HT1080 (cell line): ENCODE data around the gene PEX7. TPM values are rescaled to one million over a fixed set of nuclear protein-coding genes. Genes with fewer than 3 reads are reported as not detected.
A peak's percentile ranks its signal among the peaks of the same experiment; 100 is the strongest.
"Not testable (repeated sequence)": the region's sequence is repeated elsewhere in the genome, so short reads cannot be mapped to it uniquely, and the experiment has no call there.

Experiments used
- DNase-seq: peaks from one replicate; pipeline ENCODE4 v3.0.0-alpha.2; 2015; ENCODE audit warnings: low read depth
- total RNA-seq: library from RNA; depleted of rRNA; stranded (reverse); fragments of >200 nt; shearing (Covaris generic); gene quantifications from 2 replicates; pipeline ENCODE4 v1.2.3, GENCODE V29; 2014

The PEX7 gene
- total RNA-seq, 1 experiment from 2014 or later, result 8.5 TPM

DNA sequence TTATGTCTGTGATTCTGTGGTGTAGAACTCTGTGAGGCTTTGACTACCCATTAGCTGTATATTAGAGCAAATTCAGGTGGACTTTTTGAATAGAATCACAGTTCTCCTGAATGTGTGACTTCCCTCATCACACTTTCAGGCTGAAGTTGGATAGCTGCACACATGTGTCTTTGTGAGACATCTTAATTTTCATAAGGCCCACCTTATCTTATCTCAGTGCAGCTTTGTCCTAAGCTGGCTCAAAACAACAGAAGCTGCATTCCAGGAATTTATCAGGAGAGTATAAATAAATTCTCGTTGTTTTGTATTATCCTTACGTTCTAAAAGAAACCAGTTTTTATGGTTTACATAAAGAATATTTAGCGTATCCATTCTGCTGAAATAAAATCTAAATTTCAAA, 73.5 kb downstream of the PEX7 start:
- no peak for DNase-seq

DNA sequence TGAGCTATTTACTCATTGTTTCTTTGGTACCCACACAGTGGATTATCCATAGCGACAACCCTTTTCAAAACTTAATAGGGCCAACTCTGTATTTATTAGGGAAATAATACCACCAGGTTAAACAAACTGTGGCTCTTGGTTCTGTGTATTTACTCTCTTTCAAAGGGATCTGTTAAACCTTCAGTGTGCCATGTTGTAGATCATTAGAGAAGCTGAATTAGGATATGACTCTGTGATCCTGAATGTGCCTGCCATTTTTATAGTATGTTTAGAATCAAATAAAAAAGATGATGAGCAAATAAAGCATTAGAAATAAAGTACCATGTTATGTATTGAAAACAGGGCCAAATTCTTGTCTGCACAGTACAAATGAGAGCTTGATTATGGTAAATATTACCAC, 74.7 kb downstream of the PEX7 start:
- DNase-seq, result no peak

DNA sequence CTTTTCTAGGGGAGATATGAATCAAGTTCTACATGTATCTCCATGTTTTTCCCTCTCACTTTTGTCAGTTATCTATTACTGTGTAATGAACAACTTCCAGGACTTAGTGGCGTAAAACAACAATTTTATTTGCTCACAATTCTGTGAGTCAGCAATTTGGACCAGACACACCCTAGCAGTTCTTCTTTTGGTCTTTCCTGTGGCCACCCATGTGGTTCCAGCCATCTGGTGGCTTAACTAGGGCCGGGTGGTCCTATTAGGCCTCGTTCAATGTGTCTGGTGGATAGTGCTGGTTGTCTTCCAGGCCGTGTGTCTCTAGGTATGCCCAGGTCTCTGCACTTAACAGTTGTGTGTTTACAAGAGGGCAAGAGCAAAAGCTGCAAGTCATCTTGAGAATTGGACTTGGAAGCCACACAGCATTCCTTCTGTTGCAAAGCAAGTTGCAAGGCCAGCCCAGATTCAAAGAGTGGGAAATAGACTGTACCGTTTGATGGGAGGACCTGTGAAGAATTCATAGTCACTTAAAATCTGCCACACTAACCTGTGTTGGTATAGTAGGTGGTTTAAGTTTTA, 78.9 kb downstream of the PEX7 start:
- no peak for DNase-seq

DNA sequence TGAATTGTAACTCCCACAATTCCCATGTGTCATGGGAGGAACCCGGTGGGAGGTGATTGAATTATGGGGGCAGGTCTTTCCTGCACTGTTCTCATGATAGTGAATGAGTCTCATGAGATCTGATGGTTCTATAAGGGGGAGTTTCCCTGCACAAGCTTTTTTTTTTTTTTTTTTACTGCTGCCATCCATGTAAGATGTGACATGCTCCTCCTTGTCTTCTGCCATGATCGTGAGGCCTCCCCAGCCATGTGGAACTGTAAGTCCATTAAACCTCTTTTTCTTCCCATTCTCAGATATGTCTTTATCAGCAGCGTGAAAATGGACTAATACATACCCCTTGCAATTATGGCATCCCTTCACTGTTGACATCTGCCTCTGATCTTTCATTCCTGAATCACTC, 82.1 kb downstream of the PEX7 start:
- DNase-seq, result not testable (repeated sequence)

DNA sequence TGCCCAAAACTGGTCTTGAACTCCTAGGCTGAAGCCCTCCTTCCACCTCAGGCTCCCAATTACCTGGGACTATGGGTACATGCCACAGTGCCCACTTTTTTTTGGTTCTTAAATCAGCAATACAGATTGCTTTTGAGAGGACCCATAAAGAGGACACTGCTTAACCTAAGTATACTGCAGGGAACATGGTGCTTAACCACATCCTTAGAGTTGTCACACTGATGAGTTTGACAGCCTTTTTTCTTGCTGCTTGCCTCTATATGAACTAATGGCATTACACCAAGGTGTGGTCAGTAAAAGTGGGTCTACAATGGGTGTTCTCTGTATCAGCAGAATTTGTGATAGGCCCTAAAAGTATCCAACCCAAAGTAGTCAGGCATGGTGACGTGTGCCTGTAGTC, 92.6 kb downstream of the PEX7 start:
- no peak for DNase-seq

DNA sequence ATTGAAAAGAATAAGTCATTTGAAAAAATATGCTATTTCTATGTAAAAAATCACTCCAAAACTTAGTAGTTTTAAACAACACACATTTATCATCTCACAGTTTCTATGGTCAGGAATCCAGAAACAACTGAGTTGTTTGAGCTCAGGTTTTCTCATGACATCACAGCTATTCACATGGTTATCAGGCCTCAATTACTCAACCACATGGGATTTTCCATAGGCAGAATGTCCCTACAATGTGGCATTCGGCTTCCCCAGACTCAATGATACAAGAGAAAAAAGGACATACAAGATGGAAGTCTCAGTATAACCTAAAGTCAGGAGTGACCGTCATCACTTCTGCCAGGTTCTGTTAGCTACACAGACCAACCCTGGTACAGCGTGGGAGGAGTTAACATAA, 96.3 kb downstream of the PEX7 start:
- DNase-seq, result no peak

DNA sequence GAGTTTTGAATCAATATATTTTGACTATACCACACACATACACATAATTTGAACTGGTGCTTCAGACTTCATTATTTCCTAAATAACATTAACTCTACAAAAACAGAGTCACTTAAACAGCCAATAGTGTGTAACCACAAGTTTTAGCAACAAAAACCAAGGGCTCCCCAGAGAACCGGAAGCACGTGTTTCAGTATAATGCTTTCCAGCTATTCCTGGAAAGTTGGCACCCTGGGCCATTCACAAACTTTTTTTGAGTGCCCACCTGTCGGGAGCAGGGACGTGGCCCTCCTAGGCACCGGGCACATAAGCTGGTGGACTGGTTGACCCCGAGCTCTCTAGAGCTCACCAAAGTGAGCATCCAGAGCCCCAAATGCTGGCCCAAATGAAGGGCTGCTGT, 97.8 kb downstream of the PEX7 start:
- no peak for DNase-seq

DNA sequence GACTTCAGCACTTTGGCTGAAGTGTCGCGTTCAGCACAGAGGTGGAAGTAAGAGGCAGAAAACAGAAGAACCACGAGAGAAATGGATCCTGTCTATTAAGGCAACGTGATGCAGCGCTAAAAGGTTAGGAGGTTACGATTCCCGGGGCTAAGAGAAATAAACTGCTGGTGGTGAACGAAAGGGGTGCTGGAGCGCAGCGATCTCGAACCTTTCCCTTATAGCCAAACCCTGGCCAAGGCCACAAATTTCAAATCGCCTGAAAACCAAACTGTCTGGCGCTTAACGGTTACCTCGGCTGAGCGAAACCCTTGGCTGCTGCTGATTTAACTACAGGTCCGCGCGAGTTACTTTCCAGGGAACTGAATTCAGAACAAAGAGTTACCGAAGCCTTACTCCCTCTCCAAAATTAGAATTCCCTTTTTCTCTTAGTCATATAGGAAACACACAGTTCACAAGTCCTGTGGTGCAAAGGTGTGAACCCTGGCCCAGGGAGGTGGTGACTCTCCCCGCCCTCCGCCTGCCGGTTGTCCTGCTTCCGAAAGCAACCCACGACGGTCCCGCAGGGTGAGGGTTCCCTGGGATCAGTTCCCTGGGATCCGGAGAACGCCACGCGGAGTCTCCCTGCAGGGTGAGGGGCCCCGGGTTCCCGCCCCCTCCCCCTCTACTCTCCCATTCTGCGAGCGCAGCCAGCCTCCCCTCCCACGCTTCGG, 98.4 kb downstream of the PEX7 start:
- DNase-seq, result no peak

DNA sequence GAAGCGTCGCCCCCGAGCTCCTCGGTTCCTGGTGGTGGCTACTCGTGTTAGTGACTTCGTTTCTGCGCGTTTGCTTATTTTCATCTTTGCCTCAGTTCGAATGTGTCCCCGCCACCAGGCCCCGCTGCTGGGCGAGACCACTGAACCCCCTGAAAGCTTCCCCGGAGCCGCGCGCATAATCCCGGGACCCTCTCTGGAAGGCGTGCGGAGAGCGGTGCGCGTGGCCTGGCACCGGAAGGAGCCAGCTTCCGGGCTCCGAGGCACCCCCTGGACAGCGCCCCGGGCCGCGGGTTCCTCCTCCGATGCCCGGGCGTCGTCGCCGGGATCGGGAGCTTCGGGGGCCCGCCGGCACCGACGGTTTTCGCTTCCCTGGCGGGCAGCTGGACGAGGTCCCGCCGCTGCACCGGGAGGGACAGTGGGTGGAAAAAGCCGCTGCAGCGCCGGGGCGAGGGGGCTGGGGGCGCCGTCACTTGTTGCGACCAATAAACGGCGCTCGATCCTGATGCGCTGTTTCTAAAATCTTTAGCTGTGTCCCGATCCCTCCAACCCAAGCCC, 99.1 kb downstream of the PEX7 start:
- no peak for DNase-seq

DNA sequence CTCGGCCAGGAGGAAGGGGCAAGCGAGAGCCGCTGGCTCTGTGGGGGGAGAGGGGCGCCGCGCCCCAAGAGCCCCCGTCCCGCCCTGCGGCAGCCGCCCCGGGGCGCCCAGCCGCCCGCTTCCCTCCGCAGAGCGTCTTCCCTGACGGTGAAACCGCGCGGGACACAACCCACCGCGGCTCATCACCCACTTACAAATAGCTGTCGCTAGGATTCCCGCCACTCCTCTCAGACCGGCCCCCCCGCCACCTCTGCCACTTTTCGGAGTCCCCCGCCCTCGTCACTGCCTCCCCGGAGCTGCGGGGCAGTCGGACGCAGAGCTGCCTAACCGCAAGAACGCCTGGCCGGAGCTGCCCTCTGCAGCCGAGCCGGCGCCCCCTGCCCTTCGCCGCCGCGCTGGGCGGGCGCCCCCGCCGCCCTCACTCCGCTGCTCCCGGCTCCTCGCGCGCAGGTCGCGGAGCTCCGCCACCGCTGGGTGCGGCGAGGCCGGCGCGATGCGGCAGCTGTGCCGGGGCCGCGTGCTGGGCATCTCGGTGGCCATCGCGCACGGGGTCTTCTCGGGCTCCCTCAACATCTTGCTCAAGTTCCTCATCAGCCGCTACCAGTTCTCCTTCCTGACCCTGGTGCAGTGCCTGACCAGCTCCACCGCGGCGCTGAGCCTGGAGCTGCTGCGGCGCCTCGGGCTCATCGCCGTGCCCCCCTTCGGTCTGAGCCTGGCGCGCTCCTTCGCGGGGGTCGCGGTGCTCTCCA, 99.7 kb downstream of the PEX7 start, which contains the start of gene SLC35D3:
SLC35D3 (plus strand) TSS at position 366 of the 749 bp plus-strand sequence; CDS start at position 494, 128 bp downstream.
- no peak for DNase-seq

DNA sequence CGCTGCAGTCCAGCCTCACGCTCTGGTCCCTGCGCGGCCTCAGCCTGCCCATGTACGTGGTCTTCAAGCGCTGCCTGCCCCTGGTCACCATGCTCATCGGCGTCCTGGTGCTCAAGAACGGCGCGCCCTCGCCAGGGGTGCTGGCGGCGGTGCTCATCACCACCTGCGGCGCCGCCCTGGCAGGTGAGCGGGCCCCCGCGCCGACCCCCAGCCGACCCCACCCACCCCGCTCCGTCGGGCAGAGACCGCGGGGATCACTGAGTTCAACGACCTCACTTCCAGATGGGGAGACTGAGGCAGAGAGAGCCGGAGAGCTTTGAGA, 100.3 kb downstream of the PEX7 start:
- no peak for DNase-seq

DNA sequence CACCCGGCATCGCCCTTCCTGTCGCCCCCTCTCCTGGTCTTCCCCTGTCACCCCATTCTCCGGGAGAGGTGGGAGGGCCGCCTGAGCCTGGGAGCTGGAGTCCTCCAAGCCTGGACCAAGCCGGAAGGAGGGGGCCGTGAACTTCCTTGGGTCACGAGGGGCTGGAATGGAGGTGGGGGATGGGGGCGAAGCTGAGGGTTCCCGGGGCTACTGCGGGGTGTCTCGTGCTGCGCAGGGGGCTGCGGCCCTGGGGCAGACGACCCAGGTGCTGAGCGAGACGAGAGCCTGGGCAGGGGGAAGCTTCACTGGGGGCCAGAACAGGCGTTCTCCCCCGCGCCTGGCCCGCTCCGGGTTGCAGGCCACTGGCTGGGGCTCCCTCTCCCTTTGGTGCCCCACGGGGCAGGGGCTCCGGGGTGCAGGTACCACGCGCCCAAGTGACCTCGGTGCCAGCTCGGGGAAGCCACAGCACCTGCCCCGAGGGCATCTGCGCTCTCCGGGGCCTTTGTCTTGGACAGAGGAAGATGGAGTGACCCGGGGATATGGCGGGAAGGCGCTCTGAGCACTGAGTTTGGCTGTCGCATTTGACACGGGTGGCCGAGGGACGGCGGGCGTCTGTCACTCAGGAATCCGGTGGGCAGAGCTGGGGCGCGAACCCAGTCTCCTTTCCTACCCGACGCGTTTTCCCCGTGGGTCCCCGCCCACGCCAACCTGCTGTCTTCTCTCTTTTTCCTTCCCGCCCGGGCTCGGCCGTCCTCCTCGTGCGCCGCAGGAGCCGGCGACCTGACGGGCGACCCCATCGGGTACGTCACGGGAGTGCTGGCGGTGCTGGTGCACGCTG, 100.9 kb downstream of the PEX7 start:
- DNase-seq, result no peak

DNA sequence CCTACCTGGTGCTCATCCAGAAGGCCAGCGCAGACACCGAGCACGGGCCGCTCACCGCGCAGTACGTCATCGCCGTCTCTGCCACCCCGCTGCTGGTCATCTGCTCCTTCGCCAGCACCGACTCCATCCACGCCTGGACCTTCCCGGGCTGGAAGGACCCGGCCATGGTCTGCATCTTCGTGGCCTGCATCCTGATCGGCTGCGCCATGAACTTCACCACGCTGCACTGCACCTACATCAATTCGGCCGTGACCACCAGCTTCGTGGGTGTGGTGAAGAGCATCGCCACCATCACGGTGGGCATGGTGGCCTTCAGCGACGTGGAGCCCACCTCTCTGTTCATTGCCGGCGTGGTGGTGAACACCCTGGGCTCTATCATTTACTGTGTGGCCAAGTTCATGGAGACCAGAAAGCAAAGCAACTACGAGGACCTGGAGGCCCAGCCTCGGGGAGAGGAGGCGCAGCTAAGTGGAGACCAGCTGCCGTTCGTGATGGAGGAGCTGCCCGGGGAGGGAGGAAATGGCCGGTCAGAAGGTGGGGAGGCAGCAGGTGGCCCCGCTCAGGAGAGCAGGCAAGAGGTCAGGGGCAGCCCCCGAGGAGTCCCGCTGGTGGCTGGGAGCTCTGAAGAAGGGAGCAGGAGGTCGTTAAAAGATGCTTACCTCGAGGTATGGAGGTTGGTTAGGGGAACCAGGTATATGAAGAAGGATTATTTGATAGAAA, 101.7 kb downstream of the PEX7 start:
- DNase-seq, result no peak

DNA sequence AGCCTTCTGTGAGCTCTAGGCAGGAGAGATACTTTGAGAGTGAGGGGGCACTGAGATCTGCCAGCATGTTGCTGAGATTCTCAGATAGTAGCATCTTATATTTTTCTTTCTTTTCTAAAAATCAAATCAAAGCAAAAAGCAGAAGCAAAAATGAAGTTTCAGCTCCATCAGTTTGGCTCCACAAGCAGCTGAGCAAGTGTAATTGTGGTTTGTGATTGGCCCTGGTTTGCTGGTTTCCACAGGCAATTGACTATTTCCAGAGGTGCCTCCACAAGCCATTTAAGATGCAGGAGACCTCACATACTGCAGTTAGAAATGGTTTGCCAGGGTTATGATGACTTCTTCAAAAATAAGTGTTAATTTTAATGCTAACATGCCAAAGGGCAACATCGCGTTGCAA, 104.0 kb downstream of the PEX7 start:
- no peak for DNase-seq

DNA sequence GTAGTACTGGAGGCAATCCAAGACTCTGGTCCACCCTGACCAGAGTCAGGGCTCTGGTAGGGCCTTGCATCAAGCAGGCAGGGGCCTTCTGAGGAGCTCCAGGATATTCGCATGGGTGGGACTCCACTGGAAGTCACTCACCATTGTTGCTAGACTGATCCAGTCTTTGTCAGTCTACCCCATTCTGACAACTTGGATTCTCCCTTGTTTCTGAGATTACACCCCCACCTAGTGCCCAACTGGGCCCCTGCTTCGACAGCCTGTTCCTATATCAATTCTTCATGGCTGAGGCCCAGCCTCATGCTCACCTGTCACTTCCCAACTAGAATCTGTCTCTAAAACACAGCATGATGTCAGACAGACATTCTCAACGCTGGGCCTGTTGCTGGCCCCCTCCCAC, 104.9 kb downstream of the PEX7 start:
- DNase-seq, result peak; percentile 18

DNA sequence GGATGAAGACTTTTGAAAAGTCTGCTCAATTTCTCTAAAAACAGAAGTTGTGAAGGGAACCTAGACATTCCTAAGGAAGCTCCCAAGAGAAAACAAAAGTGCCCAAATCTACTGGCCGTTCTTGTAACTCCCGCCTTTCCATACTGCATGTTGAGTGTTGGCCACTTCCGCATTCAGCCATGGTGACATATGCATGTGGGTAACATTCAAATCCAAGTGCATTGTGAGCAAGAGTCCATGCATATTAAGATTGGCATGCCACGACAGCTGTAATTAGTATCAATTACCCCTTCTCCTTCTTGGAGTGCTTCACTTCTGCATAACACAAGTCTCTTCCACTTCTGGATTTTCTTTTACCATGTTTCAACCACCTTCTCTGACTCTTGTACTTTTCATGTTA, 108.1 kb downstream of the PEX7 start:
- DNase-seq, result no peak

DNA sequence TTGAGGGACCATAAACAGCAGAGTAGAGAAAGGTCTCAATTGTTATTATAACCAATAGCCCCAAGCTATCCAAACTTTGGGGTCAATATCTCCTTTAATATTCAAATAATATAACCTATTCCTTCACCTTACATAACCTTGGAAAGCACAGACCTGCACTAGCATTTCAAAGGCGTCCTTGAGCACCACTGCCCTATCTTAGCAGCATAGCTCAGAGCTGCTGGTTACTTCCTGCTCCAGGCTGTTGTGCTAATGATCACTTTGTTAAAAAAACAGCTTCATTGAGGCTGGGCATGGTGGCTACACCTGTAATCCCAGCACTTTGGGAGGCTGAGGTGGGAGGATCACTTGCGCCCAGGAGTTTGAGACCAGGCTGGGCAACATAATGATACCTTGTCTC, 110.2 kb downstream of the PEX7 start:
- DNase-seq, result no peak

DNA sequence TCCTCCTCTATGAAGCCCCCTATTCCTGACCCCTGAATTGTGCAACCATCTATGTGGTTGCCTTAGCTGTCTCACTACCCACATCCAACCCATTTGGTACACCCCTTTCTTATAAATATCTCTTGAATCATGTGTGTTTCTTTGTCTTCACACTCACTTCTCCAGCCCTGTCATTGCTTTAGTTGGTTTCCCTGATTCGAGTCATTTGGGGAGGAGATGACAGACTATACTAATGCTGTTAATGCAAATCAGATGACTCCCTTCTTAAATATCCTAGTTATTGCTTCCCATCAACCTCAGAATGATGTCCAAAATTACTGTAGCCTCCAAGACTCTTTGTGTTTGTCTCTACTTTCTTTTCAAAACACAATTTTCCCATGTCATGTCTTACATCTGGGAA, 122.7 kb downstream of the PEX7 start:
- no peak for DNase-seq

DNA sequence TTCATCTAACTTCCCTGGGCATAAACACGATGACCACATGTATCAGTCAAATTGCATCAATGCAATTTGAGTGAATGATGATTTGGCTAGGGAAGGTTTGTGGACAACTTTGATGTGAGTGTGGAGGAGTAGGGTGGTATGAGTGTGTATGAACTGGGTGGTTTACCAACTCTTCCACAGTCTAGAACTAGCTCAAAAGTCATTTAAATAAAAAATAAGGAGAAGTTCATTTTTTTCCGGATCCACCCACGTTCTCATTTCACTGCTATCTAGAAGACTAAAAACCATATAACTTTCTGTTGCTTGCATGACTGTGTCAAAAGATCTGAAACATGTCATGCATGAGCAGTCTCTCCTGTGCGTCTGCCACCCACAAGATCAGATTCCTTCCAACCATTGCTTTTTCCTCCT, 123.3 kb downstream of the PEX7 start:
- no peak for DNase-seq

DNA sequence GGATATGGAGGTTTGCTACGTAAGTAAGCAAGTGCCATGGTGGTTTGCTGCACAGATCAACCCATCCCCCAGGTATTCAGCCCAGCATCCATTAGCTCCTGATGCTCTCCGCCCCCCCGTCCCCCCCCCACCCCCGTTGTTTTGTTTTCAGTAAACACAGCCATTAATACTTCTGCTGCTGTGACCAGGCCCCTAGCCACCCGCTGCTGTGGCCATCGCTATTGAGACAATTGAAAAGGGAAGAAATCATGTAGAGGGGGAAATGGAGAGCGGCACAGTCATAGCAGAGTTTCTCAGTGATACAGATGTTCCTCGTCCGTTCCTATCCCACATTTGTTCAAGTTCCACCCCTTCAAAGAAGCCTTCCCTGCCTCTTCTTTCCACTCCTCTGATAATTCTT, 124.6 kb downstream of the PEX7 start:
- DNase-seq, result no peak

DNA sequence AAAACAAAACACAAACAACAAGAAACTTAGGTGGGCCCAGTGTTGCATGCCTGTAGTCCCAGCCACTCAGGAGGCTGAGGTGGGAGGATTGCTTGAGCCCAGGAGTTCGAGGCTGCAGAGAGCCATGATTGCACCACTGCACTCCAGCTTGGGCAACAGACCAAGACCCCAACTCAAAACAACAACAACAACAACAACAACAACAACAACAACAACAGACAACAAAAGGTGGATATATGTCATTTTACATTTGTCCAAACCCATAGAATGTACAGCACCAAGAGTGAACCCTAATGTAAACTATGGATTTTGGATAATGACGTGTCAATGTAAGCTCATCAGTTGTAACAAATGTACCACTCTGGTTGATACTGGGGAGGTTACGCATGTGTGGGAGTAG, 127.6 kb downstream of the PEX7 start:
- not testable (repeated sequence) for DNase-seq
